ENCODE measurements around the gene HOXB8. TPM values are rescaled to one million over a fixed set of nuclear protein-coding genes. Genes with fewer than 3 reads are reported as not detected.

Gene HOXB8
- total and polyA plus RNA-seq, 2 donors (not counting 1 experiment from before 2014, with no cell fraction given), result 0.33 to 2.0 TPM

- Histone ChIP-seq H3K4me2 (ENCODE audit: extremely low read depth, insufficient read depth, low read length) (no peak overlapping the region), H3K9me3 (ENCODE audit: control insufficient read depth, insufficient read depth, low read depth, low read length) (no peaks in the 10 kb centered on the region), H3K36me3 (ENCODE audit: control insufficient read depth, insufficient read depth, low read length) (no peaks in the 10 kb centered on the region), H3K9ac (ENCODE audit: insufficient read depth, low read length) (no peak overlapping the region), H3K79me2 (ENCODE audit: control insufficient read depth, insufficient read depth, low read length) (no peaks in the 10 kb centered on the region), H2AFZ (ENCODE audit: low read length) (no peak overlapping the region), H3K27ac (ENCODE audit: insufficient read depth, low read length) (no peak overlapping the region), H4K20me1 (ENCODE audit: control insufficient read depth, extremely low read depth, insufficient read depth, low read length) (no peaks in the 10 kb centered on the region), H3K27me3 (ENCODE audit: control insufficient read depth, insufficient read depth, low read length) (peaks cover 96% of the 10 kb centered on the region), H3K4me3 (replicated peaks in 1 of 4; ENCODE audit: control extremely low read depth in 1 of 4, insufficient read depth in 1 of 4, low read depth in 3 of 4, low read length in 4 of 4) (no peak overlapping the region), H3K4me1 (ENCODE audit: control insufficient read depth, extremely low read depth, insufficient read depth, low read length) (no peaks in the 10 kb centered on the region)
- no peak for TF ChIP-seq EZH2 (IDR thresholded peaks at IDR 0.05; ENCODE audit: low read length, missing control alignments)
- TF ChIP-seq, protein P1, sequence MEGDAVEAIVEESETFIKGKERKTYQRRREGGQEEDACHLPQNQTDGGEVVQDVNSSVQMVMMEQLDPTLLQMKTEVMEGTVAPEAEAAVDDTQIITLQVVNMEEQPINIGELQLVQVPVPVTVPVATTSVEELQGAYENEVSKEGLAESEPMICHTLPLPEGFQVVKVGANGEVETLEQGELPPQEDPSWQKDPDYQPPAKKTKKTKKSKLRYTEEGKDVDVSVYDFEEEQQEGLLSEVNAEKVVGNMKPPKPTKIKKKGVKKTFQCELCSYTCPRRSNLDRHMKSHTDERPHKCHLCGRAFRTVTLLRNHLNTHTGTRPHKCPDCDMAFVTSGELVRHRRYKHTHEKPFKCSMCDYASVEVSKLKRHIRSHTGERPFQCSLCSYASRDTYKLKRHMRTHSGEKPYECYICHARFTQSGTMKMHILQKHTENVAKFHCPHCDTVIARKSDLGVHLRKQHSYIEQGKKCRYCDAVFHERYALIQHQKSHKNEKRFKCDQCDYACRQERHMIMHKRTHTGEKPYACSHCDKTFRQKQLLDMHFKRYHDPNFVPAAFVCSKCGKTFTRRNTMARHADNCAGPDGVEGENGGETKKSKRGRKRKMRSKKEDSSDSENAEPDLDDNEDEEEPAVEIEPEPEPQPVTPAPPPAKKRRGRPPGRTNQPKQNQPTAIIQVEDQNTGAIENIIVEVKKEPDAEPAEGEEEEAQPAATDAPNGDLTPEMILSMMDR (conservative IDR thresholded peaks at IDR 0.05 in 1 of 2, IDR thresholded peaks at IDR 0.05 in 1 of 2; ENCODE audit: low read depth in 1 of 2, low read length in 2 of 2), result no peak
- DNase-seq (ENCODE audit: low read depth in 2 of 2), result no peak
These were observed 17.6 kb upstream of the HOXB8 start for GRCh38 chr17:48632579-48633265.

DNA sequence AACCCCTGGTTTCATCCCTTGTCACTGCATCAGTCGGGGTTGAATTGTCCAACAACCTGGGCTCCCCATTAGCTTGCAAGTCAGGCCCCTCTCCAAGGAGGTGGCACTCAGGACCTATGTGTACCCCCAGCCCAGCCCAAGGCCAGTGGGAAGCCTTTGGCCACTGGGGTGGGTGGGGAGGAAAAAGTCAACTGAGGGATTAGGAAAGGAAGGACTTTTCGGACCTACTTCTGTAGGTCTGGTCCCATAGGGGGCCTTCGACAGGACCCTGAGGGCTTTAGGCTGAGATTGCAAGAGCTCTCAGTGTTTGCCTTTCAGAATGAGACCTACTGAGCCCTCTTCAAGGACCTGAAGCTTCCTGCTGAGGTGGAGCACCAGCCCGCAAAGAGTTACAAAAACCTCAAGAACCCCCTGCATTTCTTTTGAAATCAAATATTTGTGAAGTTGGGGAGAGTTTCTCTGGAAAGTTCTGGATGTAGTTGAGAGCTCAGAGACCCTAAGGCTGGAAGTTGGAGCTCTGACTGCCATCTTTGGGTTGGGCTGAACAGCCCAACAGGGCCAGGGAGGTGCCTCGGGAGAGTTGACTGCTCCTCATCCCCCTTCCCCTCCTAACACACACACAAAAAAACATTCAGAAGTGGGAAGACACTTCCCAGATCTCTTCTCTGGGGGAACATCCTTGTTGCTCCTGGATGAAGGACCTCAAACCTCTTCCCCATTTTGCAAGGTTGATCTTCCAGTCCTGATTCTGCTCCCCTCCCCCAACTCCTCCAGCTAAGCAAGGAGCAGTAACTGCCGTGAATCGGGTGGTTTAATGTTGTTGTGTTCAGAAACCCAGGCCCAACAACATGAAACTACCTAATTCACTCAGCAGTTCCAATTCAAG, 16.8 kb upstream of the HOXB8 start:
- Histone ChIP-seq H3K27me3 (ENCODE audit: control insufficient read depth, insufficient read depth, low read length) (peaks cover 96% of the 10 kb centered on the region), H4K20me1 (ENCODE audit: control insufficient read depth, extremely low read depth, insufficient read depth, low read length) (no peaks in the 10 kb centered on the region), H3K9me3 (ENCODE audit: control insufficient read depth, insufficient read depth, low read depth, low read length) (no peaks in the 10 kb centered on the region), H2AFZ (ENCODE audit: low read length) (no peak overlapping the region), H3K9ac (ENCODE audit: insufficient read depth, low read length) (no peak overlapping the region), H3K4me3 (replicated peaks in 1 of 4; ENCODE audit: control extremely low read depth in 1 of 4, insufficient read depth in 1 of 4, low read depth in 3 of 4, low read length in 4 of 4) (no peak overlapping the region), H3K4me2 (ENCODE audit: extremely low read depth, insufficient read depth, low read length) (no peak overlapping the region), H3K36me3 (ENCODE audit: control insufficient read depth, insufficient read depth, low read length) (no peaks in the 10 kb centered on the region), H3K4me1 (ENCODE audit: control insufficient read depth, extremely low read depth, insufficient read depth, low read length) (no peaks in the 10 kb centered on the region), H3K27ac (ENCODE audit: insufficient read depth, low read length) (no peak overlapping the region), H3K79me2 (ENCODE audit: control insufficient read depth, insufficient read depth, low read length) (no peaks in the 10 kb centered on the region)
- DNase-seq (ENCODE audit: low read depth in 2 of 2), result no peak
- TF ChIP-seq, protein P1 (conservative IDR thresholded peaks at IDR 0.05 in 1 of 2, IDR thresholded peaks at IDR 0.05 in 1 of 2; ENCODE audit: low read depth in 1 of 2, low read length in 2 of 2), result no peak
- TF ChIP-seq EZH2 (IDR thresholded peaks at IDR 0.05; ENCODE audit: low read length, missing control alignments), result no peak

DNA sequence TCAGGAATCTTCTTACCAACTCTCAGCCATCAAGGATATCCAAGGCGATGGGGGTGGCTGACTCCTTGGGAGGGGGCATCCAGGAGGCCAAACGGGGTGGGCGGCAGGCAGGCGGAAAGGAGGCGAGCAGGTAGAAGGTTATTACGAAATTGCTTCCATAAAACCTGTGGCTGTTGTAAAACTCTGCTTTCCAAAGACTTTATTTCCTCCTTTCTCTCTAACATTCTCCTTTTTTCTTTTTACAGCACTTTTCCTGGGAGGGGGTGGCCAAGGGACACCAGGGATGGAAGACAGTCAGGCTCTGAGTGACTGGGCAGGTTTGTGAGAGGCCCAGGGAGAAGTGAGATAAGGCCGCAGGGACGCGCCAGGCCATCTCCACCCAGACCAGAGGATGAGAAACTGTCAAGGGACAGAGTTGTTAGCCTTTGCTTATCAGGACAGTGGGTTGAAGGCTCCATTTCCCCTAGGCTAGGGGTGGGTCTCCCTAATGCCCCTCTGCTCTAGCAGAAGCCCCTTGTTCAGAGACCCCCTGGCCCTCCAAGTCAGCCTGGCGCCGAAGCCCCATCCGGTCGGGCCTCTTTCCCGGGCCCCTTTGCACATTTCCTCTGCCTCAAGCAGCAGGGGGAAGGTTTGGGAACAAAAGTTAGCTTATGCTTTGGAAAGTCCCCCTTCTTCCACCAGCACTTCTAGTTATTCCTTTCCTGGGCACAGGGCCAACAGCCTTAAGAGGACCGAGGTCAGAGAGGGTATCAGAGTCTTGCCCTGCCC, 16.0 kb upstream of the HOXB8 start:
- no peaks in the 10 kb centered on the region for H3K79me2 ChIP-seq (ENCODE audit: control insufficient read depth, insufficient read depth, low read length)
- H3K4me2 ChIP-seq (ENCODE audit: extremely low read depth, insufficient read depth, low read length), result no peak overlapping the region
- no peaks in the 10 kb centered on the region for H3K4me1 ChIP-seq (ENCODE audit: control insufficient read depth, extremely low read depth, insufficient read depth, low read length)
- H3K27me3 ChIP-seq (ENCODE audit: control insufficient read depth, insufficient read depth, low read length), result peaks cover 97% of the 10 kb centered on the region
- no peak overlapping the region for H2AFZ ChIP-seq (ENCODE audit: low read length)
- H3K27ac ChIP-seq (ENCODE audit: insufficient read depth, low read length), result no peak overlapping the region
- H4K20me1 ChIP-seq (ENCODE audit: control insufficient read depth, extremely low read depth, insufficient read depth, low read length), result no peaks in the 10 kb centered on the region
- H3K36me3 ChIP-seq (ENCODE audit: control insufficient read depth, insufficient read depth, low read length), result no peaks in the 10 kb centered on the region
- no peak overlapping the region for H3K9ac ChIP-seq (ENCODE audit: insufficient read depth, low read length)
- H3K9me3 ChIP-seq (ENCODE audit: control insufficient read depth, insufficient read depth, low read depth, low read length), result no peaks in the 10 kb centered on the region
- no peak overlapping the region for H3K4me3 ChIP-seq (replicated peaks in 1 of 4; ENCODE audit: control extremely low read depth in 1 of 4, insufficient read depth in 1 of 4, low read depth in 3 of 4, low read length in 4 of 4)
- TF ChIP-seq, protein P1 (conservative IDR thresholded peaks at IDR 0.05 in 1 of 2, IDR thresholded peaks at IDR 0.05 in 1 of 2; ENCODE audit: low read depth in 1 of 2, low read length in 2 of 2), result no peak
- TF ChIP-seq EZH2 (IDR thresholded peaks at IDR 0.05; ENCODE audit: low read length, missing control alignments), result peak; percentile 49
- DNase-seq (ENCODE audit: low read depth in 2 of 2), result no peak

Data from fibroblast of lung (primary cell).